Neural cell (in vitro differentiated cells): Measurements from ENCODE around the gene AFAP1L1. TPM values are rescaled to one million over a fixed set of nuclear protein-coding genes. Genes with fewer than 3 reads are reported as not detected.

Experiments used
- H2AFZ ChIP-seq: fragments of 200-600, 300-800 bp; sonication (generic), shearing (Covaris generic); 2 replicates; pipeline ENCODE4 v1.6.0; 2014; ENCODE audit warnings: low read depth, mild to moderate bottlenecking, antibody characterized with exemption, low read length, moderate library complexity
- H3F3A ChIP-seq: fragments of 200-600 bp; shearing (Covaris generic); 2 replicates; pipeline ENCODE4 v1.6.1; 2016; ENCODE audit warnings: mild to moderate bottlenecking, moderate library complexity, mixed read lengths, antibody characterized with exemption, low read length; ENCODE audit not compliant: insufficient read depth, poor library complexity, severe bottlenecking
- H3K27ac ChIP-seq: fragments of 200-600, 300-800 bp; sonication (generic), shearing (Covaris generic); 2 replicates; pipeline ENCODE4 v1.5.1; 2014; ENCODE audit warnings: mild to moderate bottlenecking, low read length, moderate library complexity
- H3K27me3 ChIP-seq: fragments of 300-800, 200-600 bp; sonication (generic), shearing (Covaris generic); 2 replicates; pipeline ENCODE4 v1.6.0; 2014; ENCODE audit warnings: mild to moderate bottlenecking, low read depth, low read length, moderate library complexity; ENCODE audit not compliant: insufficient read depth
- H3K36me3 ChIP-seq: fragments of 300-800, 200-600 bp; sonication (generic), shearing (Covaris generic); 2 replicates; pipeline ENCODE4 v1.5.1; 2014; ENCODE audit warnings: mild to moderate bottlenecking, antibody characterized with exemption, low read length, moderate library complexity; ENCODE audit not compliant: insufficient read depth
- H3K4me2 ChIP-seq: fragments of 300-800, 200-600 bp; sonication (generic), shearing (Covaris generic); 2 replicates; pipeline ENCODE4 v1.6.0; 2014; ENCODE audit warnings: mild to moderate bottlenecking, low read length
- H3K4me3 ChIP-seq: fragments of 300-800, 200-600 bp; sonication (generic), shearing (Covaris generic); 2 replicates; pipeline ENCODE4 v1.5.1; 2014; ENCODE audit warnings: mild to moderate bottlenecking, low read length, moderate library complexity
- H3K79me2 ChIP-seq: fragments of 200-600 bp; shearing (Covaris generic); replicated peaks from 2 replicates; pipeline ENCODE4 v1.6.0; 2014; ENCODE audit warnings: mild to moderate bottlenecking, low read length, moderate library complexity; ENCODE audit not compliant: insufficient read depth
- H3K9ac ChIP-seq: fragments of 300-800, 200-600 bp; sonication (generic), shearing (Covaris generic); 2 replicates; pipeline ENCODE4 v1.6.1; 2016; ENCODE audit warnings: mild to moderate bottlenecking, low read length, mixed read lengths
- H3K9me2 ChIP-seq: fragments of 200-600 bp; shearing (Covaris generic); 2 replicates; pipeline ENCODE4 v1.6.1; 2016; ENCODE audit warnings: mild to moderate bottlenecking, low read length, mixed read lengths; ENCODE audit not compliant: insufficient read depth
- H3K9me3 ChIP-seq: fragments of 200-600, 300-800 bp; sonication (generic), shearing (Covaris generic); 2 replicates; pipeline ENCODE4 v1.6.1; 2016; ENCODE audit warnings: mild to moderate bottlenecking, mixed run types, low read length, moderate library complexity, mixed read lengths
- H4K20me1 ChIP-seq: fragments of 200-600 bp; shearing (Covaris generic); 2 replicates; pipeline ENCODE4 v1.6.1; 2016; ENCODE audit warnings: mild to moderate bottlenecking, mixed run types; ENCODE audit not compliant: insufficient read depth
- CTCF ChIP-seq: fragments of 450-650 bp; IDR thresholded peaks from 2 replicates; pipeline ENCODE4 v1.5.1; 2014; ENCODE audit warnings: antibody characterized with exemption, mild to moderate bottlenecking, moderate library complexity; ENCODE audit not compliant: poor library complexity, severe bottlenecking
- EP300 ChIP-seq: fragments of 450-650 bp; conservative IDR thresholded peaks from 2 replicates; pipeline ENCODE4 v1.6.1; 2014; ENCODE audit warnings: antibody characterized with exemption, mild to moderate bottlenecking, moderate library complexity; ENCODE audit not compliant: poor library complexity, severe bottlenecking
- EZH2 ChIP-seq: fragments of 200-600, 300-800 bp; shearing (Covaris generic), sonication (generic); IDR thresholded peaks from 2 replicates; pipeline ENCODE4 v1.6.1; 2014; ENCODE audit warnings: antibody characterized with exemption, low read length, borderline replicate concordance, mild to moderate bottlenecking; ENCODE audit not compliant: insufficient read depth, poor library complexity, severe bottlenecking
- MXI1 ChIP-seq: fragments of 450-650 bp; conservative IDR thresholded peaks from 2 replicates; pipeline ENCODE4 v1.6.1; 2014; ENCODE audit warnings: antibody characterized with exemption, mild to moderate bottlenecking; ENCODE audit not compliant: poor library complexity, severe bottlenecking
- POLR2AphosphoS5 ChIP-seq: IDR thresholded peaks from 2 replicates; pipeline ENCODE4 v1.6.1; 2012
- RAD21 ChIP-seq: fragments of 450-650 bp; conservative IDR thresholded peaks from 2 replicates; pipeline ENCODE4 v1.6.1; 2014; ENCODE audit warnings: antibody characterized with exemption, mild to moderate bottlenecking, moderate library complexity
- REST ChIP-seq: IDR thresholded peaks from 2 replicates; pipeline ENCODE4 v1.6.1; 2012; ENCODE audit warnings: borderline replicate concordance
- SMC3 ChIP-seq: fragments of 450-650 bp; conservative IDR thresholded peaks from 2 replicates; pipeline ENCODE4 v1.6.1; 2014; ENCODE audit warnings: antibody characterized with exemption, mild to moderate bottlenecking, moderate library complexity; ENCODE audit not compliant: poor library complexity
- TAF1 ChIP-seq: IDR thresholded peaks from 2 replicates; pipeline ENCODE4 v1.6.1; 2012; ENCODE audit warnings: low read depth
- polyA plus RNA-seq: library from polyadenylated mRNA; depleted of rRNA; stranded (reverse); fragments of >200 nt; gene quantifications from 2 replicates; pipeline ENCODE4 v1.2.3, GENCODE V29; 2014

AFAP1L1 gene
- polyA plus RNA-seq, 1 donor from 2014 or later, result not detected

GRCh38 chr5:149358294-149358651, 86.6 kb downstream of the AFAP1L1 start:
- TF ChIP-seq EP300, result peak; percentile 2
- no peak for TF ChIP-seq TAF1
- no peak for TF ChIP-seq SMC3
- TF ChIP-seq MXI1, result no peak
- TF ChIP-seq CTCF, result no peak
- no peak for TF ChIP-seq RAD21
- H3F3A ChIP-seq, result no peaks in the 10 kb centered on the region
- peak overlapping the region; percentile 69 for H2AFZ ChIP-seq

GRCh38 chr5:149358868-149359495, 87.3 kb downstream of the AFAP1L1 start:
- H3K4me3 ChIP-seq, result peak overlapping the region; percentile 83
- TF ChIP-seq EP300, result no peak
- TF ChIP-seq SMC3, result no peak
- TF ChIP-seq RAD21, result no peak
- no peak for TF ChIP-seq REST
- no peak for TF ChIP-seq MXI1
- no peaks in the 10 kb centered on the region for H3K9me2 ChIP-seq
- H3K27me3 ChIP-seq, result no peaks in the 10 kb centered on the region
- peak overlapping the region; percentile 77 for H3K9ac ChIP-seq
- H3K36me3 ChIP-seq, result no peaks in the 10 kb centered on the region
- no peaks in the 10 kb centered on the region for H3K9me3 ChIP-seq
- H3K27ac ChIP-seq, result no peak overlapping the region
- H3F3A ChIP-seq, result no peaks in the 10 kb centered on the region
- H3K4me2 ChIP-seq, result peak overlapping the region; percentile 95
- H2AFZ ChIP-seq, result peak overlapping the region; percentile 69
- H3K79me2 ChIP-seq, result no peaks in the 10 kb centered on the region
- no peaks in the 10 kb centered on the region for H4K20me1 ChIP-seq

More at GRCh38 chr5:149358294-149358651, 86.6 kb downstream of the AFAP1L1 start:
- H3K4me2 ChIP-seq, result peak overlapping the region; percentile 95
- peak overlapping the region; percentile 77 for H3K9ac ChIP-seq
- peak overlapping the region; percentile 83 for H3K4me3 ChIP-seq
- peak overlapping the region; percentile 66 for H3K27ac ChIP-seq
- H3K27me3 ChIP-seq, result no peaks in the 10 kb centered on the region
- H3K79me2 ChIP-seq, result no peaks in the 10 kb centered on the region
- no peaks in the 10 kb centered on the region for H3K9me3 ChIP-seq
- no peaks in the 10 kb centered on the region for H3K9me2 ChIP-seq
- no peaks in the 10 kb centered on the region for H4K20me1 ChIP-seq
- no peaks in the 10 kb centered on the region for H3K36me3 ChIP-seq

- Histone ChIP-seq H3K36me3 (no peaks in the 10 kb centered on the region), H3K4me3 (no peak overlapping the region), H4K20me1 (no peaks in the 10 kb centered on the region), H2AFZ (no peak overlapping the region), H3K9me2 (no peaks in the 10 kb centered on the region), H3K27ac (no peak overlapping the region), H3F3A (no peaks in the 10 kb centered on the region), H3K79me2 (no peaks in the 10 kb centered on the region), H3K9me3 (no peaks in the 10 kb centered on the region), H3K4me2 (no peak overlapping the region), H3K9ac (no peak overlapping the region), H3K27me3 (no peaks in the 10 kb centered on the region)
- no peak for TF ChIP-seq EP300
- TF ChIP-seq RAD21, result no peak
- TF ChIP-seq REST, result no peak
- TF ChIP-seq EZH2, result no peak
- no peak for TF ChIP-seq CTCF
- TF ChIP-seq POLR2AphosphoS5, result no peak
- TF ChIP-seq MXI1, result no peak
- no peak for TF ChIP-seq SMC3
- TF ChIP-seq TAF1, result no peak
These were observed 88.6 kb downstream of the AFAP1L1 start for GRCh38 chr5:149360272-149360671.
